AG04450 (cell line): Measurements from ENCODE around the gene NIT2. TPM values are rescaled to one million over a fixed set of nuclear protein-coding genes. Genes with fewer than 3 reads are reported as not detected.
A peak's percentile ranks its signal among the peaks of the same experiment; 100 is the strongest.

ENCODE experiments used
- CTCF ChIA-PET: fragments of 300-600, 350-600 bp; formaldehyde crosslinking; extraction: SDS; loops from one replicate; lab custom pipeline; 2022; ENCODE audit warnings: antibody characterized with exemption, inconsistent platforms; lab: Charles Lee
- POLR2A ChIA-PET: fragments of 350-600 bp; formaldehyde crosslinking; extraction: SDS; loops from one replicate; lab custom pipeline; 2021; ENCODE audit warnings: antibody characterized with exemption, inconsistent platforms; lab: Yijun Ruan, JAX
- DNase-seq: peaks from one replicate; pipeline ENCODE4 v3.0.0-alpha.2; 2011; ENCODE audit warnings: low read depth, low spot score
- H3K27ac ChIP-seq: one replicate; pipeline ENCODE4 v1.5.1; 2012; ENCODE audit warnings: low read depth, low read length, control low read depth
- H3K27me3 ChIP-seq: one replicate; pipeline ENCODE4 v1.6.0; 2012; ENCODE audit warnings: low read length; ENCODE audit not compliant: control insufficient read depth, insufficient read depth
- H3K4me3 ChIP-seq: 2 replicates; pipeline ENCODE4 v1.5.1; 2011; ENCODE audit warnings: mild to moderate bottlenecking, low read depth, low read length, control low read depth
- H3K9me3 ChIP-seq: 2 replicates; pipeline ENCODE4 v1.5.1; 2012; ENCODE audit warnings: low read length; ENCODE audit not compliant: control insufficient read depth, insufficient read depth
- CTCF ChIP-seq: IDR thresholded peaks from 2 replicates; pipeline ENCODE4 v1.5.1; 2011; ENCODE audit warnings: low read depth, low read length, control low read depth, inconsistent platforms
- polyA plus RNA-seq: library from polyadenylated mRNA; depleted of rRNA; stranded (reverse); fragments of >200 nt; gene quantifications from 2 replicates; pipeline ENCODE4 v1.2.3, GENCODE V29; 2011

NIT2 gene
- polyA plus RNA-seq, 1 experiment = 60.9 TPM

DNA sequence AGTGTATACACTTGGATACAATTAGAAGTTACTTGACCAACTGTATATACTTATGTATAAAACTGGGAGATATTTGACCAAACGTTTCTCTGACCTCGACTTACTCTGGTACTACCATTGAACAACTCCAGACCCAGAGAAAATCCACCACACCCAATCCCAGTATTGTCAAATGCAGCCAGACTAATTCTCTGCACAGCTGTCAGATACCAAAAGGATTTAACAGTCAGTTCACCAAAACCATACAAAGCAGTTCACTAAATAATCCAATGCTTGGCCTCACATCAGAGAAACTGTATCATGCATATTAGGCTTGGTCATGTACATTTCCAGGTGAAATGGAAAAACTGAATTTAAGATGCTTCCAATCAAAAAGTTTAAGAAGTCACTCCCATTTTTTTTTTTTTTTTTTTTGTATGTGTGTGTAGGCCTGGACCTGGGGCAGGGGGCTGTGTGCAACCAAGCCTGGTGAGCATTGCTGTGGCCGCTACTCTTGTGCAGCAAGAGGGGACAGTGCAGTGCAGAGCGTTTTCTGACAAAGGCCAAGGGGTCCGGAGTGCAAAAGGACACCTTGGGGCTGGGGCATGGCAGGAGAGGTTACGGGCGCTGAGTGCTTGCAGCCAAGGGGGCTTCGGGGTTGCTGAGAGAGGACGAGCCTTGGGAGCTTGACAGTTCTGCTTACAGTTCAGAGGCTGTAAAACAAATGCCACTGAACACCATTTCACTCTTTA, 64.9 kb downstream of the NIT2 start:
- no peak overlapping the region for H3K27ac ChIP-seq
- POLR2A ChIA-PET = interaction anchor here (3.0 kb wide), 1 partner anchor 14 kb away, joined by 39 read pairs; no protein-coding TSS in a partner anchor
- H3K4me3 ChIP-seq = peak overlapping the region; percentile 92
- no peak for DNase-seq
- H3K27me3 ChIP-seq = no peaks in the 10 kb centered on the region
- CTCF ChIA-PET = interaction anchor here (1.2 kb wide), 1 partner anchor 63 kb away, joined by 5 read pairs; no protein-coding TSS in a partner anchor
- H3K9me3 ChIP-seq = no peaks in the 10 kb centered on the region; the same call in 1 of the 2 replicates
- TF ChIP-seq CTCF = no peak

DNA sequence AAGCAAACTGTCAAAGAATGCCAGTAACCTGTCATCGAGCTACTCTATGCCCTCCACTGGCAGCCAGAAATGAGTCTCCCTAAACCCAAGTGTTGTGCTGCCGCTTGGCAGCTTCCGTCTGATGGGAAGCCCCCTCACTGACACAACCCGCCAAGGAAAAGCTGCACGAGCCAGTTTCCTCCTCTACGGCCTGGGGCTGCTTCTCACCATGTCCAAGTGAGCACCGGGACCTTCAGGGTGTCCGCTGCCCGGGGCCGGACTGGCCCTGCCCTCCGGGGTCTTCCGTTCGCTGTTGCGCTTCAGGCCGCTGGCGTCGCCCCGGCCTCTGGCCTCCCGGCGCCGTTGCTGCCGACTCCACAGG, 65.8 kb downstream of the NIT2 start:
- no peak for TF ChIP-seq CTCF
- no peak for DNase-seq
- Histone ChIP-seq H3K27me3 (no peaks in the 10 kb centered on the region), H3K9me3 (no peaks in the 10 kb centered on the region; the same call in 1 of the 2 replicates), H3K27ac (no peak overlapping the region), H3K4me3 (peak overlapping the region; percentile 92)
- CTCF ChIA-PET = no interaction called here
- POLR2A ChIA-PET = interaction anchor here (3.0 kb wide), 1 partner anchor 15 kb away, joined by 39 read pairs; no protein-coding TSS in a partner anchor

DNA sequence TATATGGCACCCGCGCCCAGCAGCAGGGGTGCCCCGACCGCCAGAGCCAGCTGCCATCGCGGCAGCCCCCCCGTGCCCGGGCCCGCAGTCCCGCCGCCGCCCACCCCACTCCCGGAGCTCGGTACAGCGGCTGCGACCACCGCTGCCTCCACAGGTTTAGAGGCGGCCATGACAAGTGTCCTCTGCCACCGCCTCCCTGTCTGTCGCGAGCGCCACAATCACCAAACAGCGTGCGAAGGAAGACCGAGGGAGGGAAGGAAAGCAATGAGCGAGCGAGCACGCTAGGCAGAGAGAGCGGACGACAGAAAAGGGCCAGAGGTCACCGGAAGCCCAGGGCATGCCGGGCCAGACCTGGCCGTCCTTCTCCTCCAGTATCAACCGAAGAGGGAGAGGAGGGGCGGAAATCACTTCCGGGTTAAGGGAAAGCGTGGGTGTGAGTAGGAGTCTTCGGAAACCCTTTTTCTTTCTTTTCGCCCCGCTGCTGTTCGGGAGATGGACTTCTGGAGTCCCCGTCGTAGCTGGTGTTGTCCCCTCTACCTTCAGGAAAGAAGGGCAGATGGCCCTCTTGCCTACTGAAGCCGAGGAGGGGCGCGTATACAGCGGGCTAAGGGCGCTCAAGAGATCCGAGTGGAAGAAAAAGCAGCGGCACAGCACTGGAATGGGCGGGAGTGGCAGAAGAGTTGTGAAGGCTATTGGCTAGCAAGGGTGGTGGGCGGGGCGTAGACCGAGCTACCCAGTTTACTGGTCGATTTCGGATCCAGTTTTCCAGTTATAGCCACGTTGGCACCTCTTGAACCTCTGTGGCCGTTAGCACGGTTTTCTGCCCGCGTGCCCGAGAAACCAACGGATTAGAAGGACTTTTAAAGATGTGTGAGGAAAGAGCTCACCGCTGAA, 66.5 kb downstream of the NIT2 start, which contains the start of the genes LNP1 and TOMM70:
Gene LNP1, plus strand, starts transcription at position 760 of the 894 bp plus-strand sequence. CDS start 28,191 bp downstream, outside the sequence.
Gene TOMM70, minus strand, starts transcription at position 310 of the 894 bp plus-strand sequence. Its CDS starts 140 bp downstream, at position 170.
- POLR2A ChIA-PET = interaction anchor here (0.5 to 3.0 kb wide), 12 partner anchors 10 to 312 kb away, joined by 3 to 39 read pairs (median 4); partner anchors contain the start of genes NIT2 and TMEM45A
- H3K27me3 ChIP-seq = no peaks in the 10 kb centered on the region
- H3K4me3 ChIP-seq = peak within 1 kb of the TSS; percentile 92
- peak; percentile 89 for DNase-seq
- CTCF ChIA-PET = interaction anchor here (0.5 to 2.1 kb wide), 6 partner anchors 15 to 191 kb away, joined by 3 to 9 read pairs (median 6); no protein-coding TSS in a partner anchor
- peak within 1 kb of the TSS; percentile 98 for H3K27ac ChIP-seq
- TF ChIP-seq CTCF = no peak
- no peaks in the 10 kb centered on the region; the same call in 1 of the 2 replicates for H3K9me3 ChIP-seq

DNA sequence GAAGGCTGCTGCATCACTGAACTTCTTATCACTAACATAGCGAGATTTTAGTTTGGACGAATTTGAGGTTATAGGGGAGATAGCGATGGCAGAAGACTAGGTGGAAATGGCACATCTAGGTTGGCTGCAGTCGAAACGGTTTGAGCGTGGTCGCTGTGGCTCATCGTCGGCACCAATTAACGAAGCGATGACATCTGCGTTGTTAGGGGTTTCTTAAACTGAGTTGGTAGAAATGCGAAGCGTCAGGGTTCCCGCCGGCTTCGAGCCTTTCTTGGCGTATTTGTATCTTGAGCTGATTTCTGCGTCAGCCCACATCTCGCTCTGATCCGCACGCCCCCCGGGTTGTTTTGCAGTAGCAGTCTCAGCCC, 67.1 kb downstream of the NIT2 start:
- POLR2A ChIA-PET = interaction anchor here (0.6 to 3.0 kb wide), 11 partner anchors 10 to 313 kb away, joined by 3 to 39 read pairs (median 4); partner anchors contain the start of genes NIT2 and TMEM45A
- no peak for TF ChIP-seq CTCF
- H3K27ac ChIP-seq = peak overlapping the region; percentile 98
- no peak for DNase-seq
- CTCF ChIA-PET = interaction anchor here (0.5 to 2.1 kb wide), 7 partner anchors 10 to 190 kb away, joined by 3 to 9 read pairs (median 4); no protein-coding TSS in a partner anchor
- H3K9me3 ChIP-seq = no peaks in the 10 kb centered on the region; the same call in 1 of the 2 replicates
- H3K27me3 ChIP-seq = no peaks in the 10 kb centered on the region
- H3K4me3 ChIP-seq = peak overlapping the region; percentile 92
